ENCODE results near the gene BTK.

Gene BTK

GRCh38 chrX:101393530-101394305, 7.7 kb upstream of the BTK start:
- DNase-seq (ENCODE audit: low read depth) = no peak

- no peak for DNase-seq (ENCODE audit: low read depth)
Observed at GRCh38 chrX:101391831-101392230, 5.8 kb upstream of the BTK start.

GRCh38 chrX:101390664-101391525, 4.9 kb upstream of the BTK start, which contains the start of gene RPL36A:
Gene RPL36A (plus strand): TSS chrX:101391011. CDS start chrX:101391044, 33 bp downstream.
- peak; percentile 71 for DNase-seq (ENCODE audit: low read depth)

- no peak for DNase-seq (ENCODE audit: low read depth)
Observed at GRCh38 chrX:101388604-101389003, 2.6 kb upstream of the BTK start.

- no peak for DNase-seq (ENCODE audit: low read depth)
Observed at GRCh38 chrX:101386542-101386885, 523 bp upstream of the BTK start.

- no peak for DNase-seq (ENCODE audit: low read depth)
Observed at GRCh38 chrX:101385026-101385684, 836 bp downstream of the BTK start.

GRCh38 chrX:101383679-101384205, 2.2 kb downstream of the BTK start:
- DNase-seq (ENCODE audit: low read depth) = no peak

GRCh38 chrX:101377547-101377946, 8.4 kb downstream of the BTK start:
- DNase-seq (ENCODE audit: low read depth) = no peak

- no peak for DNase-seq (ENCODE audit: low read depth)
Observed at GRCh38 chrX:101370888-101371504, 15.0 kb downstream of the BTK start.

GRCh38 chrX:101369687-101370086, 16.3 kb downstream of the BTK start:
- no peak for DNase-seq (ENCODE audit: low read depth)

- DNase-seq (ENCODE audit: low read depth) = no peak
Observed at GRCh38 chrX:101368800-101369199, 17.2 kb downstream of the BTK start.

- no peak for DNase-seq (ENCODE audit: low read depth)
Observed at GRCh38 chrX:101365301-101365795, 20.6 kb downstream of the BTK start.

GRCh38 chrX:101362757-101363156, 23.2 kb downstream of the BTK start:
- no peak for DNase-seq (ENCODE audit: low read depth)

GRCh38 chrX:101362116-101362515, 23.9 kb downstream of the BTK start:
- DNase-seq (ENCODE audit: low read depth) = no peak

- DNase-seq (ENCODE audit: low read depth) = no peak
Observed at GRCh38 chrX:101360390-101360789, 25.6 kb downstream of the BTK start.

- no peak for DNase-seq (ENCODE audit: low read depth)
Observed at GRCh38 chrX:101359966-101360365, 26.0 kb downstream of the BTK start.

- DNase-seq (ENCODE audit: low read depth) = no peak
Observed at GRCh38 chrX:101357166-101357795, 28.7 kb downstream of the BTK start.

GRCh38 chrX:101349193-101349562, 36.8 kb downstream of the BTK start:
- no peak for DNase-seq (ENCODE audit: low read depth)

- peak; percentile 63 for DNase-seq (ENCODE audit: low read depth)
Observed at GRCh38 chrX:101348452-101349192, 37.4 kb downstream of the BTK start, which contains the start of gene TIMM8A. Gene TIMM8A (minus strand): TSS chrX:101348742. CDS start chrX:101348664, 78 bp downstream.

GRCh38 chrX:101347859-101348451, 38.0 kb downstream of the BTK start:
- DNase-seq (ENCODE audit: low read depth) = no peak
